AG09309 (cell line): ENCODE data around the gene ARIH2.

Source experiments
- DNase-seq: peaks from one replicate; pipeline ENCODE4 v3.0.0-alpha.2; 2010; ENCODE audit warnings: low read depth
- H3K4me3 ChIP-seq: 2 replicates; pipeline ENCODE4 v1.5.1; 2011; ENCODE audit warnings: mild to moderate bottlenecking, low read depth, low read length, moderate library complexity; ENCODE audit not compliant: control insufficient read depth
- CTCF ChIP-seq: IDR thresholded peaks from 2 replicates; pipeline ENCODE4 v1.5.1; 2011; ENCODE audit warnings: mild to moderate bottlenecking, low read depth, low read length, inconsistent platforms; ENCODE audit not compliant: insufficient read depth, control insufficient read depth; ENCODE audit errors: missing control alignments

ARIH2 gene

DNA sequence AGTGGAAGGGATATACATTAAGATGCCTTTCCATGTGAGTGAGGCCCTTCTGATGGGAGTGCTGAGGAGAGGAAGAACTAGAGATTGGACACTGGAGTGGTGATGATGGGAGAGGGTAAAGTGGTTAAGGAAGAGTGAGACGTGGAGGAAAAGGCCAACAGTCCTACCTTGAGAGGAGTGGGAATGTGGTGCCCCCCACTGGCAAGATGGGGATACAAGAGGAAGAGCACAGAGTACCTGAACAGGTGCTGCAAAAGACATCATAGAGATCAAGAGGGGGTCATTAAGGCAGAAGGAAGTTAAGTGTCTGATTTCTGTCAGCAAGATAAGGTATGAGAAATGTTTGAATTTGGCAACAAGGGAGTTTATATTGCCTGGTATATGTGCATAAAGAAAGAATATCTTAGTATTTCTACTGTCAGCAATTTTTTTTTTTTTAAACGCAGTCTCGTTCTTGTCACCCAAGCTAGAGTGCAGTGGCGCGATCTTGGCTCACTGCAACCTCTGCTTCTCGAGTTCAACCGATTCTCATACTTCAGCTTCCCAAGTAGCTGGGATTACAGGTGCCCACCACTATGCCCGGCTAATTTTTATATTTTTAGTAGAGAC lies 34.0 kb downstream of the ARIH2 start:
- peak; percentile 49 for TF ChIP-seq CTCF
- no peak for DNase-seq
- H3K4me3 ChIP-seq = no peak overlapping the region

DNA sequence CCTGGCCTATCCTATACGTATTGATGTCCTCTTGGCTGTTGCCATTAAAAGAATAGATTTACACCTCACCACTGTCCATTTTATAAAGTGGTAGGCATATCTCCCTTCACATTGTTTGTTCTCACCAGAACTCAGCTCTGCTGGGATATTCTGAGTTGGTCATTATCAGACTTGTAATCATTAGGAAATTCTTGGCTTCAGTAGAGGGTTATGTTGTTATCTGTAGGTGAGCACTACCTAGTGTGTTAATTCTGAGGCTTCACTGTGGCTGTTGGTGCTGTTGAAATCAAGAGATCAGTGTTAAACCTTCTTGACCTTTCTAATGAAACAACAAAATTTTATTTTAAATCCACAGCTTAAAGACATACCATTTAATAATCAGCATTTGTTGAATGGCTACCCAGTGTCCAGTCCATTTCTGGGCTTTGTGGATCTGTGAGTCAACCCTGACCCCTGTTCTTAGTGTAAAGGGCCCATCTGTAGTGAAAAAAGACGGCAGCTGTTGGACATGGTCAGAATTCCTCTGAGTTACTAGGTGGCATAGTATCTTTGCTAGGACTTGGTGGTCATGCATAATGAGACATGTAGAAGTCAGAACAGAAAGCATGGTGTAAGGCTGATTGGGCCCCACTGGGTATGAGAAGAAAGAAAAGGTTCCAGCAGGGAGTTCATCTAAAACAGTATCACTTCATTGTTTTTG lies 38.5 kb downstream of the ARIH2 start:
- no peak for DNase-seq
- no peak overlapping the region for H3K4me3 ChIP-seq
- TF ChIP-seq CTCF = no peak

- no peak for DNase-seq
- H3K4me3 ChIP-seq = no peak overlapping the region
- TF ChIP-seq CTCF = no peak
These were observed 42.3 kb downstream of the ARIH2 start for GRCh38 chr3:48960841-48961413.

- no peak for DNase-seq
- TF ChIP-seq CTCF = no peak
- H3K4me3 ChIP-seq = no peak overlapping the region
These were observed 43.7 kb downstream of the ARIH2 start for GRCh38 chr3:48962340-48962739.

- no peak for TF ChIP-seq CTCF
- no peak overlapping the region for H3K4me3 ChIP-seq
- DNase-seq = no peak
These were observed 44.3 kb downstream of the ARIH2 start for GRCh38 chr3:48962939-48963338.

DNA sequence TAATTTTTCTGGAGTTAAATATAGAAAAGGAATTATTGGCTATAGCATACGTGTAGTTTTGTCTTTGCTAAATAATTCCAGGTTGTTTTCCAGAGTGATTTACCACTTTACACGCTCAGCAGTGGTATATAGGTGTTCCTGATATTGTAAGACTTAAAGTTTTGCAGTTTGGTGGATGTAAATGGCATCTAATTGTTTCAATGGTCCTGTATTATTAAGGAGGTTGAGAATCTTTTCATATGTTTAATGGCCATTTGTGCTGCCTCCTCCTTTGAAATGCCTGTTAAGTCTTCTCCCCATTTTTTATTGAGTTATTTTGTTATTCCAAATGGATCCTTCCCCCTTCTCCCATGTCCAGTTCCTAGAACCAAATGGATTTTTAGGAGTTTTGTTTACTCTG lies 44.9 kb downstream of the ARIH2 start:
- no peak for DNase-seq
- no peak overlapping the region for H3K4me3 ChIP-seq
- no peak for TF ChIP-seq CTCF

GRCh38 chr3:48966367-48966766 lies 47.7 kb downstream of the ARIH2 start:
- H3K4me3 ChIP-seq = no peak overlapping the region
- TF ChIP-seq CTCF = no peak
- DNase-seq = no peak
